B cell (primary cell): ENCODE results near the gene JAK3. TPM values are rescaled to one million over a fixed set of nuclear protein-coding genes. Genes with fewer than 3 reads are reported as not detected.

Source experiments
- ATAC-seq: fragments of 200-7000 bp; cut with Tn5 transposase; one replicate; pipeline ENCODE4 v1.10.0; 2021; ENCODE audit warnings: low read depth, mild to moderate bottlenecking, moderate number of reproducible peaks, moderate library complexity
- CTCF ChIA-PET: fragments of 350-600 bp; sonication (Branson Sonifier 250); formaldehyde crosslinking; loops from one replicate; lab custom pipeline; 2021; ENCODE audit warnings: antibody characterized with exemption, inconsistent platforms; lab: Charles Lee
- POLR2A ChIA-PET: fragments of 350-600 bp; sonication (Branson Sonifier 250); formaldehyde crosslinking; loops from one replicate; lab custom pipeline; 2021; ENCODE audit warnings: antibody characterized with exemption; lab: Charles Lee
- DNase-seq: peaks from one replicate; pipeline ENCODE4 v3.0.0; 2013
- H2AFZ ChIP-seq: 2 replicates; pipeline ENCODE4 v1.6.1; 2012; ENCODE audit warnings: mild to moderate bottlenecking, low read depth, low read length; ENCODE audit not compliant: insufficient read depth, poor library complexity, severe bottlenecking
- H3K27ac ChIP-seq, 2 donors: 1 replicate in 1 of 2; 2 replicates in 1 of 2; pipeline ENCODE4 v1.5.1; 2012 to 2013; ENCODE audit warnings: low read length in 2 of 2, mild to moderate bottlenecking in 2 of 2, moderate library complexity in 1 of 2
- H3K27me3 ChIP-seq, 4 experiments: fragments of 200-600 bp in 1 of 4; sonication (generic) in 1 of 4; replicated peaks in 1 of 4; 1 replicate in 2 of 4; 2 replicates in 2 of 4; pipeline versions ENCODE4 v1.6.1 to v1.7.0; 2013 to 2016; ENCODE audit warnings: low read length in 3 of 4, mild to moderate bottlenecking in 2 of 4, mixed read lengths in 1 of 4, moderate library complexity in 1 of 4; ENCODE audit not compliant: insufficient read depth in 4 of 4, control insufficient read depth in 3 of 4; ENCODE audit errors: control extremely low read depth in 1 of 4
- H3K36me3 ChIP-seq, 2 experiments: replicated peaks in 1 of 2; 1 replicate in 1 of 2; 2 replicates in 1 of 2; pipeline versions ENCODE4 v1.6.1 to v1.7.1; 2013; ENCODE audit warnings: low read length in 1 of 2; ENCODE audit not compliant: insufficient read depth in 2 of 2, control insufficient read depth in 1 of 2; ENCODE audit errors: control extremely low read depth in 1 of 2, extremely low read depth in 1 of 2
- H3K4me1 ChIP-seq, 2 donors: fragments of 200-600 bp in 1 of 2; sonication (generic) in 1 of 2; 1 replicate in 1 of 2; 2 replicates in 1 of 2; pipeline versions ENCODE4 v1.5.1 to v1.6.1; 2013 to 2017; ENCODE audit warnings: low read length in 2 of 2; ENCODE audit not compliant: control insufficient read depth in 2 of 2, insufficient read depth in 2 of 2
- H3K4me2 ChIP-seq: replicated peaks from 2 replicates; pipeline ENCODE3; 2012; ENCODE audit warnings: mild to moderate bottlenecking, low read depth, low read length; ENCODE audit not compliant: poor library complexity, severe bottlenecking
- H3K4me3 ChIP-seq, 5 experiments: fragments of 200-600 bp in 1 of 5; sonication (generic) in 1 of 5; 1 replicate in 3 of 5; 2 replicates in 2 of 5; pipeline versions ENCODE4 v1.5.1 to v1.7.0; 2011 to 2016; ENCODE audit warnings: low read length in 4 of 5, mild to moderate bottlenecking in 4 of 5, low read depth in 2 of 5, control low read depth in 1 of 5, moderate library complexity in 1 of 5; ENCODE audit not compliant: insufficient read depth in 1 of 5; ENCODE audit errors: control extremely low read depth in 1 of 5, extremely low read depth in 1 of 5
- H3K79me2 ChIP-seq: fragments of 200-600 bp; sonication (generic); one replicate; pipeline ENCODE4 v1.6.0; 2016; ENCODE audit warnings: low read length; ENCODE audit not compliant: control insufficient read depth, insufficient read depth
- H3K9ac ChIP-seq: fragments of 200-600 bp; sonication (generic); 2 replicates; pipeline ENCODE4 v1.6.1; 2017; ENCODE audit warnings: mild to moderate bottlenecking, low read length, moderate library complexity
- H3K9me3 ChIP-seq, 3 donors: one replicate each; pipeline versions ENCODE4 v1.6.1 to v1.7.1; 2013; ENCODE audit warnings: low read length in 2 of 3; ENCODE audit not compliant: control insufficient read depth in 2 of 3, insufficient read depth in 1 of 3; ENCODE audit errors: control extremely low read depth in 1 of 3
- H4K20me1 ChIP-seq: 2 replicates; pipeline ENCODE4 v1.6.0; 2012; ENCODE audit warnings: mild to moderate bottlenecking, low read length; ENCODE audit not compliant: insufficient read depth, control insufficient read depth, poor library complexity, severe bottlenecking
- H3K27ac Mint-ChIP-seq: one replicate; pipeline ENCODE4 v1.8.0; 2021; ENCODE audit warnings: mixed read lengths
- H3K27me3 Mint-ChIP-seq: one replicate; pipeline ENCODE4 v1.8.0; 2021; ENCODE audit warnings: mixed read lengths
- H3K4me1 Mint-ChIP-seq: one replicate; pipeline ENCODE4 v1.8.0; 2021; ENCODE audit warnings: mixed read lengths
- H3K4me3 Mint-ChIP-seq: one replicate; pipeline ENCODE4 v1.8.0; 2021; ENCODE audit warnings: mixed read lengths
- H3K9me3 Mint-ChIP-seq: one replicate; pipeline ENCODE4 v1.8.0; 2022; ENCODE audit warnings: mixed read lengths; ENCODE audit not compliant: insufficient read depth
- EZH2 ChIP-seq: IDR thresholded peaks from 2 replicates; pipeline ENCODE4 v1.6.1; 2012; ENCODE audit warnings: borderline replicate concordance, low read depth, mild to moderate bottlenecking, moderate library complexity, low read length; ENCODE audit not compliant: insufficient read depth, poor library complexity, severe bottlenecking
- whole genome bisulfite sequencing: methylation state at CpG from one replicate; pipeline ENCODE4 v1.1.5; 2013; ENCODE audit warnings: missing lambda C conversion rate; ENCODE audit not compliant: insufficient coverage; 5-methylcytosine and 5-hydroxymethylcytosine counted together
- intact Hi-C: fragments of 100-400 bp; cut with micrococcal nuclease; formaldehyde crosslinking; loops from one replicate; pipeline ENCODE4 v1.10.0; 2022
- polyA plus RNA-seq: library from polyadenylated mRNA; depleted of rRNA; stranded (reverse); fragments of >200 nt; gene quantifications from 2 replicates; pipeline ENCODE4 v1.2.3, GENCODE V29; 2012
- total RNA-seq, 2 donors: library from RNA; stranded (reverse); fragments of 120-200 nt in 1 of 2; gene quantifications; 1 replicate in 1 of 2; 2 replicates in 1 of 2; pipeline versions ENCODE4 v1.2.3 to v1.2.4, GENCODE V29; 2013 to 2022
- TF ChIP-seq, protein P1 (sequence below): fragments of 200-600 bp; IDR thresholded peaks from one replicate; pipeline ENCODE4 v1.8.0; 2022; ENCODE audit warnings: antibody characterized with exemption, mild to moderate bottlenecking

Gene JAK3
- total and polyA plus RNA-seq, 2 donors (not counting 1 experiment from before 2014, with no cell fraction given) = 102 to 143 TPM

DNA sequence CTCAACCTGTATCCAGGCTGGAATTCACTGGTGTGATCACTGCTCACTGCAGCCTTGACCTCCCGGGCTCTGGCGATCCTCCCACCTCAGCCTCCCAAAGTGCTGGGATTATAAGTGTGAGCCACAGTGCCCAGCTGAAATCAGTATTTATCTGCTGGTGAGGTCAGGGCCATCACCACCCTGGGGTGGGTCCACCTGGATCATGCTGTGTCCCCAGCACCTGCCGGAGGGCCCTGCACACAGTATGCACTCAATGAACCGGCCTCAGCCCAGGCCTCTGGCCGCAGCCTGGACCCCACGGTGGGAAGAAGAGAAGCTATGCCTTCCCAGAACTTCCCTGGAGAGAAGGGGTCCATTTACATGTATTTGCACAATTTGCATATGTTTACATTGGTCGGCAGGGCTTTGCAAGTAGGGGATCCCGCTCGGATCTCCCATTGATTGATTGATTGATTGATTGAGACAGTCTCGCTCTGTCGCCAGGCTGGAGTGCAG lies 21.4 kb upstream of the JAK3 start:
- Histone ChIP-seq H3K9me3 (peaks cover 0 to 9% (median 0%) of the 10 kb centered on the region in 3 donors), H2AFZ (no peak overlapping the region), H3K27me3 (peaks cover 0 to 33% (median 15%) of the 10 kb centered on the region in 4 experiments), H3K4me3 (no peak overlapping the region), H3K9ac (no peak overlapping the region), H4K20me1 (peaks cover 5% of the 10 kb centered on the region), H3K36me3 (peaks cover 0 to 11% of the 10 kb centered on the region in 2 experiments), H3K79me2 (no peaks in the 10 kb centered on the region), H3K4me2 (no peak overlapping the region), H3K4me1 (peaks cover 23 to 27% of the 10 kb centered on the region in 2 donors), H3K27ac (no peak overlapping the region)
- H3K4me1 Mint-ChIP-seq = peaks cover 17% of the 10 kb centered on the region
- no peak for TF ChIP-seq EZH2
- TF ChIP-seq, protein P1, sequence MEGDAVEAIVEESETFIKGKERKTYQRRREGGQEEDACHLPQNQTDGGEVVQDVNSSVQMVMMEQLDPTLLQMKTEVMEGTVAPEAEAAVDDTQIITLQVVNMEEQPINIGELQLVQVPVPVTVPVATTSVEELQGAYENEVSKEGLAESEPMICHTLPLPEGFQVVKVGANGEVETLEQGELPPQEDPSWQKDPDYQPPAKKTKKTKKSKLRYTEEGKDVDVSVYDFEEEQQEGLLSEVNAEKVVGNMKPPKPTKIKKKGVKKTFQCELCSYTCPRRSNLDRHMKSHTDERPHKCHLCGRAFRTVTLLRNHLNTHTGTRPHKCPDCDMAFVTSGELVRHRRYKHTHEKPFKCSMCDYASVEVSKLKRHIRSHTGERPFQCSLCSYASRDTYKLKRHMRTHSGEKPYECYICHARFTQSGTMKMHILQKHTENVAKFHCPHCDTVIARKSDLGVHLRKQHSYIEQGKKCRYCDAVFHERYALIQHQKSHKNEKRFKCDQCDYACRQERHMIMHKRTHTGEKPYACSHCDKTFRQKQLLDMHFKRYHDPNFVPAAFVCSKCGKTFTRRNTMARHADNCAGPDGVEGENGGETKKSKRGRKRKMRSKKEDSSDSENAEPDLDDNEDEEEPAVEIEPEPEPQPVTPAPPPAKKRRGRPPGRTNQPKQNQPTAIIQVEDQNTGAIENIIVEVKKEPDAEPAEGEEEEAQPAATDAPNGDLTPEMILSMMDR = no peak
- ChIA-PET CTCF (interaction anchor here (1.6 to 4.2 kb wide), 2 partner anchors 62 to 63 kb away, joined by 6 to 16 read pairs; partner anchors contain the start of gene CCDC124), POLR2A (interaction anchor here (1.3 kb wide), 1 partner anchor 9 kb away, joined by 3 read pairs; no protein-coding TSS in a partner anchor)
- H3K9me3 Mint-ChIP-seq = no peaks in the 10 kb centered on the region
- ATAC-seq (no peak), DNase-seq (no peak)
- H3K4me3 Mint-ChIP-seq = no peak overlapping the region
- intact Hi-C loops = no loop called here
- peaks cover 5% of the 10 kb centered on the region for H3K27me3 Mint-ChIP-seq
- no peak overlapping the region for H3K27ac Mint-ChIP-seq
- WGBS = 95% methylated on average over 9 of the region's 11 CpGs

DNA sequence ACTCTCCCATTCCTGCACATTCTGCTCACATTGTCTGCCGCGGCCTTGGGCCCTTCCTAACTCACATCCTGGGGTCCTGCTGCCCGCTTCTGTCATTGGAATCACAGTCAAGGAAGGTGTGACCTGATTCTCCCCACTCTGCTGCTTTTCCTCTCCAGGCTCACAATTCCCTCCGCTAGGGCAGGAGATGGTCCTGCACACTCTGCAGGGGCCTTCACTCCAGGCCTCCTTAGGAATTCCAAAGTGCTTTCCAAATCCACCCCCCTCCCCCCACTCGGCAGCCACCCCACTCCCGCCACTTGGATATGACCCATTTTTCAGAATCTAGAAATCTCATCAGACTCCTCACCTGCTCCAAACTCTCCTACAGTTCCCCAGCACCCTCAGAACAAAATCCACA lies 20.9 kb upstream of the JAK3 start:
- Histone ChIP-seq H3K27ac (no peak overlapping the region), H3K9ac (no peak overlapping the region), H3K79me2 (no peaks in the 10 kb centered on the region), H3K27me3 (peaks cover 0 to 31% (median 13%) of the 10 kb centered on the region in 4 experiments), H3K4me1 (peaks cover 20 to 23% of the 10 kb centered on the region in 2 donors), H3K4me3 (no peak overlapping the region), H3K4me2 (no peak overlapping the region), H2AFZ (no peak overlapping the region), H3K9me3 (peaks cover 0 to 9% (median 0%) of the 10 kb centered on the region in 3 donors), H4K20me1 (peaks cover 10% of the 10 kb centered on the region), H3K36me3 (peaks cover 0 to 16% of the 10 kb centered on the region in 2 experiments)
- no peak overlapping the region for H3K4me3 Mint-ChIP-seq
- H3K9me3 Mint-ChIP-seq = no peaks in the 10 kb centered on the region
- TF ChIP-seq EZH2 = no peak
- TF ChIP-seq, protein P1 = no peak
- no peak overlapping the region for H3K27ac Mint-ChIP-seq
- ChIA-PET POLR2A (interaction anchor here (1.3 kb wide), 1 partner anchor 8 kb away, joined by 3 read pairs; no protein-coding TSS in a partner anchor), CTCF (no interaction called here)
- peaks cover 5% of the 10 kb centered on the region for H3K27me3 Mint-ChIP-seq
- ATAC-seq (no peak), DNase-seq (no peak)
- H3K4me1 Mint-ChIP-seq = peaks cover 14% of the 10 kb centered on the region
- 94% methylated on average over 6 of the region's 6 CpGs for WGBS
- intact Hi-C loops = no loop called here
